HT-29 (cell line): ENCODE measurements around the gene TRIM5. TPM values are rescaled to one million over a fixed set of nuclear protein-coding genes. Genes with fewer than 3 reads are reported as not detected.
"Not testable (repeated sequence)": the region's sequence is repeated elsewhere in the genome, so short reads cannot be mapped to it uniquely, and the experiment has no call there.

ENCODE experiments used
- DNase-seq: peaks from one replicate; pipeline ENCODE4 v3.0.0-alpha.2; 2015; ENCODE audit warnings: low spot score
- total RNA-seq: library from RNA; depleted of rRNA; stranded (reverse); fragments of >200 nt; shearing (Covaris generic); gene quantifications from 2 replicates; pipeline ENCODE4 v1.2.3, GENCODE V29; 2014

Gene TRIM5
- total RNA-seq, 1 experiment from 2014 or later, result 11.0 TPM

DNA sequence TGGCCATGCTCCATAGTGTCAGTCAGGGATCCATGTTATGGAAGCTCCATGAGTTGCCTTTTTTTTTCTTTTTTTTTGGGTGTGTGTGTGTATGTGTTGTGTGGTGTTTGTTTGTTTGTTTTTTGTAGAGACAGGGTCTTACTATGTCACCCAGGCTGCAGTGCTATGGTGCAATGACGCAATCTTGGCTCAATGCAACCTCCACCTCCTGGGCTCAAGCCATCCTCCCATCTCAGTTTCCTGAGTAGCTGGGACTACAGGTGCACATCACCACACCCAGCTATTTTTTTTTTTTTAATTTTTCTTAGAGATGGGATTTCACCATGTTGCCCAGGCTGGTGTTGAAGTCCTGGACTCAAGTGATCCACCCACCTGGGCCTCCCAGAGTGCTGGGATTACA, 3.6 kb upstream of the TRIM5 start:
- DNase-seq, result no peak

DNA sequence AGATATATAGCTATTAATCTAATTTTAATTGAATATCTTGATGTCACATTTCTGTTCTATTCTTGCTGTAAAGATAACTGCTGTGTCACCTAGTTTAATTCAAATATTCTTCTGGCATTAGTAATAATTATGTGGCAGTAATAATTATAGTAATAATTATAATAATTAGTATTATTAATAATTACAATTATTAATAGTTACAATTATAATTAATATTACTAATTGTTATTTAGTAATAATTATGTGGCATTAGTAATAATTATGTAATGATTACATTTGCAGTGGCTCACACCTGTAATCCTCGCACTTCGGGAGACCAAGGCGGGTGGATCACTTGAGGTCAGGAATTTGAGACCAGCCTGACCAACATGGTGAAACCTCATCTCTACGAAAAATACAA, 1.6 kb upstream of the TRIM5 start:
- no peak for DNase-seq

DNA sequence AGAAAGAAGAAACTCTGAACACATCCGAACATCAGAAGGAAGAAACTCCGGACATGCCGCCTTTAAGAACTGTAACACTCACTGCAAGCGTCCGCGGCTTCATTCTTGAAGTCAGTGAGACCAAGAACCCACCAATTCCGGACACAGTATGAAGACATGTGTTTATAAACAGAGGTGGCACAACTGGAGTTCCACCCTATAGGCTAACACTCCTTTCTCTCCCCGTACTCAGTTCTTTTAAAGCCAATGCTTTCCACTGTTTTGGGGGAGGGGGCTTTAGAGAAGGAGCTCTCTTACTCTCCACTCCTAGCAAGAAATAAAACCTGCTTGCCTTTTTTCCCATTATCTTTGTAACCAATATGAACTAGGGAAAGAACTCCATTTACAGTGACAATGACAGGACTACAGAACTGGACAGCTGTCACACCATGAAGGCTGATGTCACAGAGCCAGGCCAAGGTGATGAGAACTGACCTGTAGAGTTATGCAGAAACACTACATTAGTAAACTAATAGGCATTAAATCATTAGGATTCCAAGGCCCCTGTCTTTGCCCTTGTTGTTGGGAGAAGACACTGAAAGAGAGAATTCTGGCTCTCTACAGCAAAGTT, 733 bp downstream of the TRIM5 start:
- DNase-seq, result no peak

DNA sequence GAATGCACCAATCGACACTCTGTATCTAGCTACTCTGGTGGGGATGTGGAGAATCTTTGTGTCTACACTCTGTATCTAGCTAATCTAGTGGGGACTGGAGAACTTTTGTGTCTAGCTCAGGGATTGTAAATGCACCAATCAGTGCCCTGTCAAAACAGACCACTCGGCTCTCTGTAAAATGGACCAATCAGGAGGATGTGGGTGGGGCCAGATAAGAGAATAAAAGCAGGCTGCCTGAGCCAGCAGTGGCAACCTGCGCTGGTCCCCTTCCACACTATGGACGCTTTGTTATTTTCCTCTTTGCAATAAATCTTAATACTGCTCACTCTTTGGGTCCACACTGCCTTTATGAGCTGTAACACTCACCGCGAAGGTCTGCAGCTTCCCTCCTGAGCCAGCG, 1.3 kb downstream of the TRIM5 start:
- not testable (repeated sequence) for DNase-seq

DNA sequence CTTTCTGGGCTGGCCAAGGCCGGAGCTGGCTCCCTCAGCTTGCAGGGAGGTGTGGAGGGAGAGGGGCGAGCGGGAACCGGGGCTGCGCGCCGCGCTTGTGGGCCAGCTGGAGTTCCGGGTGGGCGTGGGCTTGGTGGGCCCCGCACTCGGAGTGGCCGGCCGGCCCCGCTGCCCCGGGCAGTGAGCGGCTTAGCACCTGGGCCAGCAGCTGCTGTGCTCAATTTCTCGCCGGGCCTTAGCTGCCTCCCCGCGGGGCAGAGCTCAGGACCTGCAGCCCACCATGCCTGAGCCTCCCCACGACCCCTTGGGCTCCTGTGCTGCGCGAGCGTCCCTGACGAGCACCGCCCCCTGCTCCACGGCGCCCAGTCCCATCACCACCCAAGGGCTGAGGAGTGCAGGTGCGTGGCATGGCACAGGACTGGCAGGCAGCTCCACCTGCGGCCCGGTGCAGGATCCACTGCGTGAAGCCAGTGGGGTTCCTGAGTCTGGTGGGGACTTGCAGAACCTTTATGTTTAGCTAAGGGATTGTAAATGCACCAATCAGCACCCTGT, 1.9 kb downstream of the TRIM5 start:
- not testable (repeated sequence) for DNase-seq

DNA sequence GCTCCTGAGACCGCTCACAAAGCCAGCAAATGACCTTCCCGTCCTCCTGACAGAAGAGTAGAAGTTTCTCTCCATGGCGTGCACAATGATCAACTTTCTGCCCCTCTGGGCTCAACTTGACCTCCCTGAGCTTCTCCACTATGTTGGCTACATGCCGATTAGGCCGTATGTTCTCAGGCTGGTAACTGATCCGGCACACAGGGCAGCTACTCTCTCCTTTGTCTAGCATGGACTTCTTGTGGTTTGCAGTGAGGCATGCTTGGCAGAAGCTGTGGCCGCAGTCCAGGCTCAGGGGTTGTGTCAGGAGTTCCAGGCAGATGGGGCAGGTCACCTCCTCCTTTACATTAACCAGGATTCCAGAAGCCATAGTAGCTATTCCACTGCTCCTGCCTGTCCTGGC, 5.1 kb downstream of the TRIM5 start:
- DNase-seq, result no peak

DNA sequence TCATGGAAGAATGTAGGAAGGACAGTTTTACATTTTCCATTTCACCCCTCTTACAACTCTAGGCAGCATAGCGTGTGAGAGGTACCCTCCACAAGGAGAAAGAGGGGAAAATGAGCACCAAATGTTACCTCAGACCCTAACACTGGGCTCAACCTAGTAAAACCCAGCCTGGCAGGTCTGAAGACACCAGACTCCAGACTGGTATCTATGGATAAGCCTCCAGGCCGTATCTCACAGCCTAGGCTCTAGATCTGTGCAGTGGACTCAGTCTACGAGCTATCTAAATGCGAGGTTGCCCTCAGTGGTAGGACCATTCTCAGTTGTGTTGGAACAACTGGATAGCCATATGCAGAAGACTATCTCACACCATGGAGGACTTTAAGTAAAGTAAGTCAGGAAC, 10.5 kb downstream of the TRIM5 start:
- no peak for DNase-seq

DNA sequence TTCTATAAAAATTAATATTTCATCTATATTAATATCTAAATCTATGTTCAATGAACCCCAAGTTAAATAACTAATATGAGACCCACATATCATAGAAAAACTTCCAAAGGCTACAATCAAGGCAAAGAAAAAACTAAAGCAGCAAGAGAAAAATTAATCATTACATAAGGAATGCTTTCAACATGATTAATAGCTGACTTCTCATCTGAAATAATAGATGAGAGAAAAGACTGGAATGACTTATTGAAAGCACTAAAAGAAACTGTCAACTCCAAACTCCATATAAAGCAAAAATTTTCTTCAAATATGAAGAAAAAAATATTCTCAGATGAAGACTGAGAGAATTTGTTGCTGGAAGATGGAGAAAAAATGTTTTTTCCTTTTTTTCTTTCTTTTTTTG, 13.0 kb downstream of the TRIM5 start:
- no peak for DNase-seq

DNA sequence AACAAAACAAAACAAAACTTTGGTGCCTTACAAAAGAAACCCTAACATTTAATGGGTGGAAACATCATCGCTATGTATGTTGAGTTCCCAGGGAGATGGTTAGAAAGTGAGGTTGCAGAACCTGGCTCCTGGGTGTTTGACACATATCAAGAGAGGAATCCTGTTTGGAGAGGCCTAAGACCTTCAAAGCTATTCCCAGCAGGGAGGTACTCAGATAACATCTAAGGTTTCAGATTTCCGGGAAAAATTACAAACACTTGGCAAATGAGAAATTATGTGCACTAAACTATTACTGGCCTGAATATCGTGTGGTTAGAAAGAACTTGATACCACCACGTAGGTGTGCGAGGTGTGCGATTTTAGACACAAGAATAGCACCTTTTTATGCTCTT, 18.5 kb downstream of the TRIM5 start:
- DNase-seq, result no peak

DNA sequence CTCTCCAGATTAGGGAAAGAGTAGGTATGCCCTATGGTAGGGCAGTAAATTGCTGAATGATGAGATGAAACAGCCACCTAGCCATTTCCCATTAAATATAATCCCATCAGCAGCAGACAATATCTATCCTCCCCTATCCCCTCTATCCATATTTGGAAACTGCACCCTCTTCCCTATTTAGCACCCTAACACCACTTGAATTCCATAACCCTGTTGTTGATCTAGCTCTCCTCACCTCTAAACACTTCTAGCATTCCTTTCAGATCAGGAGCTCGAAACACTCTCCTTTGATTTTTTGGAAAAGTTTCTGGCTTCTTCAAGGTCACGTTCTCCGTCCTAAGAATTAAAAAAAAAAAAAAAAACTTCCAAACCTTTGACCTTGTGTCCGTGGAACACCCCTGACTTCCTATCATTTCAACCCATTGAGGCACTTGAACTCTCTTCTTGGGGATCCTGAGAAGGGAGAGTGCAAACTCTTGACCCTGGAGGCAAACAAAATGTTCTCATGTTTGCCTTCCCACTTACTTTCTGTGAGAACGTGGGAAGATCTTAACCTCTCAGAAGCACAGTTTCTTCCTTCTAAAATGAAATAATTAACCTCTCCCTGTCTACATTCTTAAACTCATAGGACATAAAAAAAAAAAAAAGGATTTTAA, 19.0 kb downstream of the TRIM5 start:
- no peak for DNase-seq

DNA sequence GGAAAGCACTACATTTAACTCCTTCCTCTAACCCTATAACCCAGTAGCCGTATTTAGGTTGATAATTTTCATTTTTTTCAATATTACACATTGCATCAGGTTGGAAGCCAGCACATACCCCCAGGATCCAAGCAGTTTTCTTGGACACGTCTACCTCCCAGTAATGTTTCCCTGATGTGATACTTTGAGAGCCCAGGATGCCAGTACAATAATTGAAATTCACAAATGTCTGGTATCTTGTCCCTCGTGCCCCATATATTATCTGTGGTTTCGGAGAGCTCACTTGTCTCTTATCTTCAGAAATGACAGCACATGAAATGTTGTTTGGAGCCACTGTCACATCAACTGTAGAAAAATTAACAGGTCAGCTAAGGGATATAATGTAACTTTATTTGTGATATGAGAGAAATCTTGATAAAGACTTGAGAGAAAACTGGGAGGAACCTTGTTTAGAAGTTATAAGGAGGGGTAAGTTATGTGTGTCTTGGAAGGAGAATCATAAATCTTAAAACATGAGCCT, 19.8 kb downstream of the TRIM5 start:
- no peak for DNase-seq

DNA sequence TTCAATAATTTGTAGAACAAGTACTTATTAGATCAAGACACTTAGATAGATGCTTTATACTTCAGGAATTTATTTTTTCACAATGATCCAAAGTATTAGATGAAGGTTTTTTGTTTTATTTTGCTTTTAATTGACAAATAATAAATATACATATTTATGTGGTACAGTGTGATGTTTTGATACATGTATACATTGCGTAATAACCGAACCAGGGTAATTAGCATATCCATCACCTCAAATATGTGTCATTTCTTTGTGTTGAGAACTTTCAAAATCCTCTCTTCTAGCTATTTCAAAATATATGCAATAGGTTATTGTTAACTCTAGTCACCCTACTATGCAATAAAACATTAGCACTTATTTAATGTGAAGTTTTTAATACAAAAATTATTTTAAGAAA, 21.4 kb downstream of the TRIM5 start:
- no peak for DNase-seq

DNA sequence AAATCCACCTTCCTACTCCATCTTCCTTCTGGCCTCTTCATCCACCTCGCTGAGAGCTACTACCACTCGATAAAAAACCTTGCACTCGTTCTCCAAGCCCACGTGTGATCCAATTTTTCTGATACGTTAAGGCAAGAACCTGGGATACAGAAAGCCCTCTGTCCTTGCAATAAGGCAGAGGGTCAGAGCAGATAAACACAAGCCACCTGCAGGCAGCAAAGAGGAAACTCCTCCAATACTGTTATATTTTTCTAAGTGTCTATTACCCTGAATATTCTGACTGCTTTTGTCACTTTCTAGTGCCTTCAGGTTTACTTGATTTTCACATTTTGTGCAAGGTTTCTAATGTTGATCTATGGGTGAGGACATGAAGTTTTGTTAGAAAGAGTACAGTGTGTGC, 26.6 kb downstream of the TRIM5 start:
- no peak for DNase-seq

DNA sequence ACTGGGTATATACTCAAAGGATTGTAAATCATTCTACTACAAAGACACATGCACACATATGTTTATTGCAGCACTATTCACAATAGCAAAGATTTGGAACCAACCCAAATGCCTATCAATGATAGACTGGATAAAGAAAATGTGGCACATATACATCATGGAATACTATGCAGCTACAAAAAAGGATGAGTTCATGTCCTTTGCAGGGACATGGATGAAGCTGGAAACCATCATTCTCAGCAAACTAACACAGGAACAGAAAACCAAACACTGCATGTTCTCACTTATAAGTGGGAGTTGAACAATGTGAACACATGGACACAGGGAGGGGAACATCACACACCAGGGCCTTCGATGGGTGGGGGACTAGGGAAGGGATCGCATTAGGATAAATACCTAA, 27.9 kb downstream of the TRIM5 start:
- DNase-seq, result not testable (repeated sequence)

DNA sequence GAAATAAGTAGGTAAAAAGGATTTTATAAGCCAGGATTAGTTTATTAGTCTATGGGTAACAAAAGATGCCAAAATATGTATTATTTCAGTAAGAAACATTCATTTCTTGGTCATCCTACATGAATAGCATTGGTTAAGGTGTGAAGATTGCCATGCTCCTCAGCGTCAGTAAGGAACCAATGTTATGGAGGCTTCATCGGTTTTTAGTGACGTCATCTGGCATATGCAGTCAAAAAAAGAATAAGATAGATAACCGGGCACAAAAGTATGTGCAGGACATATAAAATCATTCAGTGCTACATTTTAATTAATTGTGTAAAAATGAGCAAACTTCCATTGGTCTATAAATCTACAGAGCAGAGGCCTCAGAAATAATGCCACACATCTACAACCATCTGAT, 29.4 kb downstream of the TRIM5 start:
- DNase-seq, result no peak

DNA sequence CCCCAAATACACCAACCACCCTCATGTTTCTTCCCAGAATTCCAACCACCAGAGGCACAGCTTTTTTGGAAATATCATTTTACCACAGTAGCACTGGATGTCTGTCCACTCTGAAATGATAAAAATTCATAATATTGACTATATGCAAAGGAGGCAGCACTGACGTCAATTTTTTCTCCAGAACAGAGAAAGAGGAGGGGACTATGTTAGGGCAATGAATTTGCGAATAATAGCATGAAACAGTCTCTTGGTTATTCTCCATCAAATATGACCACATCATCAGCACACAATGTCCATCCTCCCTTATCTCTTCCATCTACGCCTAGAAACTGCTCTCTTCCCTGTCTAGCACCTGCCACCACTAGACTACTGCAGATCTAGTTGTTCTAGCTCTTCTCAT, 38.7 kb downstream of the TRIM5 start:
- DNase-seq, result no peak

DNA sequence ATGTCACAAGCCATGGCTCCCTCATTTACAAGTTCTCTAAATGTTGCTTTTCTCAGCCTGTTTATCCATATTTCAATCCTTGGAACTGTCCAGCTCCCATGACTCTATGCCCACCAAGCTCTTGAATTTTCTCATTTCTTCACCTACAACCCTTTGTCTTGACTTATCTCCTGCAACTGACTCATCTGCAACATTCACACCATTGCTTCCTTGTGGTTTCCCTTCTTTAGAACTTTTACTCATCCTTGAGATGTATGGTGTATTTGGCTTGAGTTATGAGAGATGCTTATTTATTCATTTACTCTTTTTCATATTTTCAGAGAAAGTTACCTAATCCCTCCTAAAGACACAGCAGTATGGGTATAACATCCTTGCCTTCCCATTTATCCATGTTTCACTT, 41.3 kb downstream of the TRIM5 start:
- DNase-seq, result no peak

DNA sequence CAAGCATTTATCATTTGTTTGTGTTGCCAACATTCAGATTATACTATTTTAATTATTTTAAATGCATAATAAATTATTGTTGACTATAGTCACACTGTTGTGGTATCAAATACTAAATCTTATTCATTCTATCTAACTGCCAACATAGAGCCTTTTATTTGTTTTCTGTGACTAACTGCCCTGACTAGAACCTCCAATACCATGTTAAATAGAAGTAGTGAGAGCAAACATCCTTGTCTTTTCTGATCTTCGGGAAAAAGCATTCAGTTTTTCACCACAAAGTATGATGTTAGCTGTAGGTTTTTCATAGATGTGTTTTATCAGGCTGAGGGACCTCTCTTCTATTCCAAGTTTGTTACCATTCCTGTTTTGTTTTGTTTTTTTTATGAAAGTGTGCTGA, 44.9 kb downstream of the TRIM5 start:
- no peak for DNase-seq

DNA sequence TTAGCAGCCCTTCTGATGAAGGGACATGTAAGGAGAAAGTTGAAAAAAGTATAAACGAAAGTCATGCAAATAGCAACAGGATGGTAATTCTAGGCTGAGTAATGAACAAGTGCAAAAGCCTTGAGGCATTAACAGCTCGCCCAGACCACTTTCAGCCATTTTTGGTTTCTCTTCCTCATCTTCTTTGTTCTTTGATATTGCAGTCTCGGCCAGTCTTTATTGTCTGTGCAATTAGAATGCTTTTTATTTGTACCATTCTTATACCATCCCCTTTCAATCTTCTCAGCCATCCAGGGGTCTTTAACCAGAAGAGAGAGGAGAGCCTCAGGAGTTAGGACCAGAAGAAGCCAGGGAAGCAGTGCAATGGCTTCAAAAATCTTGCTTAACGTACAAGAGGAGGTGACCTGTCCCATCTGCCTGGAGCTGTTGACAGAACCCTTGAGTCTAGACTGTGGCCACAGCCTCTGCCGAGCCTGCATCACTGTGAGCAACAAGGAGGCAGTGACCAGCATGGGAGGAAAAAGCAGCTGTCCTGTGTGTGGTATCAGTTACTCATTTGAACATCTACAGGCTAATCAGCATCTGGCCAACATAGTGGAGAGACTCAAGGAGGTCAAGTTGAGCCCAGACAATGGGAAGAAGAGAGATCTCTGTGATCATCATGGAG, 52.8 kb downstream of the TRIM5 start:
- DNase-seq, result no peak

DNA sequence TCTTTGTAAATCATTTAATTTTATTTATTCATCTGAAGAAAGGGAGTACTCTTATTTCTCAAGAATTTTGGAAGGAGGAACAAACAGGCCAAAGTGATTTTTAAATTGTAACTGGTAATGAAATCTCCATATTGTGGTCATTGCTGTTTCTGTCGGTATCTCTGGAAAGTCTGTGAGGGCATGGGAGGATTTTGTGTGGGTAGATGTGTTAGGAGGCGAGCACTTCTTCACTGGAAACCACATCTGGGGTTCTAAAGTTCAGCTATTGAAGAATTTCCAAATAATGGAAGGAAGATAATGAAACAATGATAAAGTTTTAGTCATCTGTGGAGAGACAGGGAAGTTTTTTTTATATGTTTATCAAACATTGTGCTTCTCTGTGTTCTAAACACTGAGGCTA, 53.5 kb downstream of the TRIM5 start:
- no peak for DNase-seq

DNA sequence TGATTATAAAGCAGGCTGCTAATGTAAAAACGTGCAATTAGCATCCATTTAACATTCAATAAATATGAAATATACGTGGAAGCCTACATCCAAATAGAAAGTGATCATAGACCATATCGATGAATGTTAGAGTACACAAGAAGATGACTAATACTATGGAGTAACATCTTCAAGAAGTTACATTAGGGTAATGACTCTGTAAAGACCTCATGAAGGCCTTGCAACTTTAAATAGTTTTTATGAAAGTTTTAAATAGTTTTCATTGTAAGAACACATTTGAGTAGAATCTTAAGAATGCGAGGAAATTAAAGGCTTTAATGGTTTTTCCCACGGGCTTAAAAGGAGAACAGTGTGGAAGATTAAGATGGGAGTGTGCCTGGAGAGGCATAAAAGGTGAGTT, 58.7 kb downstream of the TRIM5 start:
- no peak for DNase-seq

DNA sequence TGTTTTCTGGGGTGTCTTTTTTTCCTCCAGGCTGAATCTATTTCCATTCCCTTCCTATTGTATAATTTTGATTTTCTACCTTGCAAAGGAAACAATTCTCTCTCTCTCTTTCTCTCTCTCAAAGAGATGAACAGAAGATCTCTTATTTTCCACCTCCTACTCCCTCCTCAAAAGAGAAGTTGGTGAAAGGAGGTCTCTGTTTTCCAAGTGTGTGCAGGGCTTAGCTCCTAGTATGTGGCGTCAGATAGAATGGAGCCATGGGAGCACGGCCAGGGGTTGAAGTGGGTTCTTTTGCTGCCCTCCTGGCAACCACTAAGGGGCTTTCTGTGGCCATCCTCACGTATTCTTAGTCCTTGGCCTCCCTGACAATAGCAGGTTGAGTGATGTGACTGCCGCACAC, 59.6 kb downstream of the TRIM5 start:
- DNase-seq, result no peak
